Thyroid gland (tissue), 4 donors: ENCODE results near the gene MLH3. TPM values are rescaled to one million over a fixed set of nuclear protein-coding genes. Genes with fewer than 3 reads are reported as not detected.
A peak's percentile ranks its signal among the peaks of the same experiment; 100 is the strongest.

ENCODE experiments used
- DNase-seq, 2 donors: peaks; one replicate each; pipeline ENCODE4 v3.0.0-alpha.2; 2019
- H3K27ac ChIP-seq, 3 donors: fragments of 200-600 bp; sonication (generic); 1 replicate in 2 of 3; 2 replicates in 1 of 3; pipeline ENCODE4 v1.5.1; 2016 to 2019; ENCODE audit warnings: mild to moderate bottlenecking in 1 of 3, moderate library complexity in 1 of 3
- H3K27me3 ChIP-seq: fragments of 200-600 bp; sonication (generic); one replicate; pipeline ENCODE4 v1.5.1; 2019
- H3K36me3 ChIP-seq, 2 donors: fragments of 200-600 bp; sonication (generic); one replicate each; pipeline ENCODE4 v1.5.1; 2016 to 2019
- H3K4me1 ChIP-seq, 2 donors: fragments of 200-600 bp; sonication (generic); one replicate each; pipeline ENCODE4 v1.5.1; 2017 to 2019
- H3K4me3 ChIP-seq, 3 donors: fragments of 200-600 bp; sonication (generic); replicated peaks in 1 of 3; 1 replicate in 2 of 3; 2 replicates in 1 of 3; pipeline ENCODE4 v1.5.1; 2016; ENCODE audit warnings: mild to moderate bottlenecking in 1 of 3
- H3K9me3 ChIP-seq: fragments of 200-600 bp; sonication (generic); one replicate; pipeline ENCODE4 v1.5.1; 2017
- POLR2A ChIP-seq, 2 donors: fragments of 450-650 bp; IDR thresholded peaks; one replicate each; pipeline ENCODE4 v1.6.1; 2017; ENCODE audit warnings: antibody characterized with exemption in 2 of 2, mild to moderate bottlenecking in 2 of 2, moderate library complexity in 1 of 2
- WGBS, 2 donors: methylation state at CpG; one replicate each; pipeline ENCODE4 v1.1.5; 2017; 5-methylcytosine and 5-hydroxymethylcytosine counted together
- intact Hi-C: fragments of 100-400 bp; cut with DNase I; formaldehyde crosslinking; loops from one replicate; pipeline ENCODE4 v1.15.1; 2023
- total RNA-seq, 4 donors: library from RNA; depleted of rRNA; stranded (reverse); fragments of >200 nt; gene quantifications; one replicate each; pipeline ENCODE4 v1.2.3, GENCODE V29; 2016
- TF ChIP-seq, protein P1 (sequence below), 6 experiments: fragments of 200-600 bp in 3 of 6; fragments of 450-650 bp in 3 of 6; sonication (generic) in 3 of 6; IDR thresholded peaks; one replicate each; pipeline ENCODE4 v1.5.1; 2016 to 2019; ENCODE audit warnings: antibody characterized with exemption in 6 of 6, mild to moderate bottlenecking in 2 of 6, inconsistent platforms in 1 of 6, moderate library complexity in 1 of 6

Gene MLH3
- total RNA-seq, 4 donors from 2014 or later: 48.1 to 68.1 (median 57.9) TPM

GRCh38 chr14:75094896-75095295 is 43.6 kb upstream of the MLH3 start:
- DNase-seq: no peak
- no peaks in the 10 kb centered on the region for H3K9me3 ChIP-seq
- H3K4me1 ChIP-seq: no peaks in the 10 kb centered on the region
- peaks cover 34 to 71% of the 10 kb centered on the region in 2 donors for H3K36me3 ChIP-seq
- H3K27ac ChIP-seq: no peak overlapping the region
- intact Hi-C loops: no loop called here
- no peaks in the 10 kb centered on the region for H3K27me3 ChIP-seq
- TF ChIP-seq, protein P1, sequence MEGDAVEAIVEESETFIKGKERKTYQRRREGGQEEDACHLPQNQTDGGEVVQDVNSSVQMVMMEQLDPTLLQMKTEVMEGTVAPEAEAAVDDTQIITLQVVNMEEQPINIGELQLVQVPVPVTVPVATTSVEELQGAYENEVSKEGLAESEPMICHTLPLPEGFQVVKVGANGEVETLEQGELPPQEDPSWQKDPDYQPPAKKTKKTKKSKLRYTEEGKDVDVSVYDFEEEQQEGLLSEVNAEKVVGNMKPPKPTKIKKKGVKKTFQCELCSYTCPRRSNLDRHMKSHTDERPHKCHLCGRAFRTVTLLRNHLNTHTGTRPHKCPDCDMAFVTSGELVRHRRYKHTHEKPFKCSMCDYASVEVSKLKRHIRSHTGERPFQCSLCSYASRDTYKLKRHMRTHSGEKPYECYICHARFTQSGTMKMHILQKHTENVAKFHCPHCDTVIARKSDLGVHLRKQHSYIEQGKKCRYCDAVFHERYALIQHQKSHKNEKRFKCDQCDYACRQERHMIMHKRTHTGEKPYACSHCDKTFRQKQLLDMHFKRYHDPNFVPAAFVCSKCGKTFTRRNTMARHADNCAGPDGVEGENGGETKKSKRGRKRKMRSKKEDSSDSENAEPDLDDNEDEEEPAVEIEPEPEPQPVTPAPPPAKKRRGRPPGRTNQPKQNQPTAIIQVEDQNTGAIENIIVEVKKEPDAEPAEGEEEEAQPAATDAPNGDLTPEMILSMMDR (IDR thresholded peaks at IDR 0.05): no peak
- TF ChIP-seq POLR2A (IDR thresholded peaks at IDR 0.05): no peak
- WGBS, 2 donors: 88% methylated on average over 3 of the region's 3 CpGs
- H3K4me3 ChIP-seq: no peak overlapping the region

DNA sequence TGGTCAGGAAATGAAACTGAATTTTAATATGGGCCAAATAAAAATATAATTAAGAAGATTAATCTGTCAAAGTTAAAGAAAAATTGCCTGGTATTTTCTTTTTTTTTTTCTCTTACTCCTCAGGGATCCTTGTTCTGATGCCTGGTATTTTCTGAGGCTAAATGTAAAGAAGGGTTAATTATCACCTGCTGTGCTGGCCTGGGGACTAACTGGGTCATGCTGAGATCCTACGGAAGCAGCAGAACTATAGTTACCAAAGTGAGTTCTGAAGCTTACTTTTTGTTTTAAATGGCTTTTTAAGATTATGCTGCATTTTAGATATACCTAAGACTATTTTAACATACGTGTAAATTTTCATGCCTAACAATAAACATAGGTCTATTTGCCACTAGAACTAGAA is 41.4 kb upstream of the MLH3 start:
- intact Hi-C loops: no loop called here
- 94 to 96% methylated on average over 2 of the region's 2 CpGs for WGBS, 2 donors
- H3K36me3 ChIP-seq: peaks cover 39 to 59% of the 10 kb centered on the region in 2 donors
- no peaks in the 10 kb centered on the region for H3K9me3 ChIP-seq
- TF ChIP-seq, protein P1 (IDR thresholded peaks at IDR 0.05): no peak
- no peak for TF ChIP-seq POLR2A (IDR thresholded peaks at IDR 0.05)
- no peak overlapping the region for H3K27ac ChIP-seq
- no peaks in the 10 kb centered on the region for H3K4me1 ChIP-seq
- H3K4me3 ChIP-seq: no peak overlapping the region
- H3K27me3 ChIP-seq: no peaks in the 10 kb centered on the region
- DNase-seq: no peak

GRCh38 chr14:75091251-75091650 is 40.0 kb upstream of the MLH3 start:
- no peak overlapping the region for H3K4me3 ChIP-seq
- DNase-seq: no peak
- no peaks in the 10 kb centered on the region for H3K9me3 ChIP-seq
- H3K27ac ChIP-seq: no peak overlapping the region
- intact Hi-C loops: no loop called here
- TF ChIP-seq, protein P1 (IDR thresholded peaks at IDR 0.05): no peak
- TF ChIP-seq POLR2A (IDR thresholded peaks at IDR 0.05): no peak
- peaks cover 50 to 59% of the 10 kb centered on the region in 2 donors for H3K36me3 ChIP-seq
- H3K27me3 ChIP-seq: no peaks in the 10 kb centered on the region
- no peaks in the 10 kb centered on the region for H3K4me1 ChIP-seq
- WGBS, 2 donors: 90 to 95% methylated on average over 8 of the region's 8 CpGs

GRCh38 chr14:75090353-75090752 is 39.1 kb upstream of the MLH3 start:
- Histone ChIP-seq H3K27me3 (no peaks in the 10 kb centered on the region), H3K4me1 (no peaks in the 10 kb centered on the region), H3K9me3 (no peaks in the 10 kb centered on the region), H3K27ac (no peak overlapping the region), H3K36me3 (peaks cover 48 to 56% of the 10 kb centered on the region in 2 donors), H3K4me3 (no peak overlapping the region)
- intact Hi-C loops: no loop called here
- 93 to 96% methylated on average over 3 of the region's 3 CpGs for WGBS, 2 donors
- TF ChIP-seq POLR2A (IDR thresholded peaks at IDR 0.05): no peak
- no peak for DNase-seq

- Histone ChIP-seq H3K36me3 (peaks cover 45 to 50% of the 10 kb centered on the region in 2 donors), H3K27ac (peak overlapping the region in 1 of 3 donors; percentile 10), H3K4me3 (no peak overlapping the region), H3K27me3 (no peaks in the 10 kb centered on the region), H3K9me3 (no peaks in the 10 kb centered on the region), H3K4me1 (peaks cover 7 to 8% of the 10 kb centered on the region in 2 donors)
- no peak for TF ChIP-seq POLR2A (IDR thresholded peaks at IDR 0.05)
- TF ChIP-seq, protein P1 (IDR thresholded peaks at IDR 0.05): peak; percentile 55 to 95 (median 82)
- intact Hi-C loops: loop anchor here (5.0 to 10.0 kb wide), 3 partner anchors 141 to 226 kb away; no protein-coding TSS in a partner anchor
- WGBS, 2 donors: 64 to 74% methylated on average over 7 of the region's 7 CpGs
- peak; percentile 45 to 66 for DNase-seq
Observed at GRCh38 chr14:75088566-75089373, 37.5 kb upstream of the MLH3 start.
